ENCODE data around the gene SMC1B.

Gene SMC1B

GRCh38 chr22:45424241-45424731 lies 10.9 kb upstream of the SMC1B start:
- TF ChIP-seq, protein P1, sequence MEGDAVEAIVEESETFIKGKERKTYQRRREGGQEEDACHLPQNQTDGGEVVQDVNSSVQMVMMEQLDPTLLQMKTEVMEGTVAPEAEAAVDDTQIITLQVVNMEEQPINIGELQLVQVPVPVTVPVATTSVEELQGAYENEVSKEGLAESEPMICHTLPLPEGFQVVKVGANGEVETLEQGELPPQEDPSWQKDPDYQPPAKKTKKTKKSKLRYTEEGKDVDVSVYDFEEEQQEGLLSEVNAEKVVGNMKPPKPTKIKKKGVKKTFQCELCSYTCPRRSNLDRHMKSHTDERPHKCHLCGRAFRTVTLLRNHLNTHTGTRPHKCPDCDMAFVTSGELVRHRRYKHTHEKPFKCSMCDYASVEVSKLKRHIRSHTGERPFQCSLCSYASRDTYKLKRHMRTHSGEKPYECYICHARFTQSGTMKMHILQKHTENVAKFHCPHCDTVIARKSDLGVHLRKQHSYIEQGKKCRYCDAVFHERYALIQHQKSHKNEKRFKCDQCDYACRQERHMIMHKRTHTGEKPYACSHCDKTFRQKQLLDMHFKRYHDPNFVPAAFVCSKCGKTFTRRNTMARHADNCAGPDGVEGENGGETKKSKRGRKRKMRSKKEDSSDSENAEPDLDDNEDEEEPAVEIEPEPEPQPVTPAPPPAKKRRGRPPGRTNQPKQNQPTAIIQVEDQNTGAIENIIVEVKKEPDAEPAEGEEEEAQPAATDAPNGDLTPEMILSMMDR (conservative IDR thresholded peaks at IDR 0.05; ENCODE audit: low read depth, low read length): no peak
- DNase-seq (ENCODE audit: low read depth): no peak
- no peak overlapping the region for H3K4me3 ChIP-seq (ENCODE audit: low read length)

DNA sequence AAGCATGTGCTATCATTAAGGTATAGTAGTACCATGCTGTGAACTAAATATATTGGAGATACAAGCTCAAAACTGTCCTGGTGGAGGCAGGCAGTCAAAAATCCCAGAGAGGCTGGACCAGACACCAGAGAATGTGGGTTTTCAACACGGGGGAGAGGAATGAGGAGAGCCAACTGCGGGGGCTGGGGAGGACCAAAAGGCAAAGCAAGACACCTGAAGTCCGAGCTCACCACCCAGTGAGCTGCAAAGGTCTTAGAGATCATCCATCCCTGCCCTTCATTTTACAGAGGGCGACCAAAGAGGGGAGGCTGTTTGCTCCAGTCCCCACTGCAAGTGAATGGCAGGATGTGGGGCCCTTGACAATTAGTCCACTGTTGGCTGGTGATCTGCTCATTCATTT lies 10.1 kb upstream of the SMC1B start:
- TF ChIP-seq, protein P1 (conservative IDR thresholded peaks at IDR 0.05; ENCODE audit: low read depth, low read length): no peak
- H3K4me3 ChIP-seq (ENCODE audit: low read length): no peak overlapping the region
- no peak for DNase-seq (ENCODE audit: low read depth)

- DNase-seq (ENCODE audit: low read depth): no peak
- H3K4me3 ChIP-seq (ENCODE audit: low read length): no peak overlapping the region
- TF ChIP-seq, protein P1 (conservative IDR thresholded peaks at IDR 0.05; ENCODE audit: low read depth, low read length): no peak
Measured at GRCh38 chr22:45422237-45422983, 9.0 kb upstream of the SMC1B start.

- no peak overlapping the region for H3K4me3 ChIP-seq (ENCODE audit: low read length)
- TF ChIP-seq, protein P1 (conservative IDR thresholded peaks at IDR 0.05; ENCODE audit: low read depth, low read length): no peak
- no peak for DNase-seq (ENCODE audit: low read depth)
Measured at GRCh38 chr22:45421349-45422055, 8.1 kb upstream of the SMC1B start.

DNA sequence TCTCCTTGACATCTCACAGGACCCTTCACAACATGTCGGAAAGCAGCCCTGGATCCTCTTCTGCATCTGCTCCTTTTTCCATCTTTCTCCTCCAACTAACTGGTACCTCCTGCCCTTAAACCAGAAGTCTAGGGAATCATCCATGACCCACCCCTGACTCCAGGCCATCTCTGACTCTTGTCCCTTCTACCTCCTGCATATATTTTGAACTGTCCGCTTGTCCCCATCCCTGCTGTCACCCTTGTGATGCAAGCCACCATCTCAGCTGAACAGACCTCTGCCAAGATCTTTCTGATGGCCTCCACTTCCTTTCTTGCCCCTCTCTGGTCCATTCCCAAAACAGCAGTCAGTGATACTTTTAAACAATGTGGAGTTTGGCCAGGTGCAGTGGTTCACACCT lies 7.1 kb upstream of the SMC1B start:
- TF ChIP-seq, protein P1 (conservative IDR thresholded peaks at IDR 0.05; ENCODE audit: low read depth, low read length): no peak
- H3K4me3 ChIP-seq (ENCODE audit: low read length): no peak overlapping the region
- DNase-seq (ENCODE audit: low read depth): no peak

DNA sequence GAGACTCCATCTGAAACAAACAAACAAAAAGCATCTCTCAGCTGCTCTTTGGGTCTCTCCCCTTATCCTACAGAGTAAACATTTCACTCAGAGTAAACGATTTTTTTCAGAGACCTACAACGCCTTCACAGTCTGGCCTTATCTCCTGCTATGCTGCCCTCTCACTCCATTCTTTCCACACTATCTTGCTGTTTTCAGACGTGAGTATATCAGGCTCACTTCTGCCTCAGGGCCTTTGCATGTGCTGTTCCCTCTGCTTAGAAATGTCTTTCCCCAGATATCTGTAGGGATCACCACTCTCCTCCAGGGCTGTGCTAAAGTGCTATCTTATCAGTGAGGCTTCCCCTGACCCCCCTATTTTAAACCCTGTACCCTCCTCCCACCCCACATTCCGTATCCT lies 6.6 kb upstream of the SMC1B start:
- TF ChIP-seq, protein P1 (conservative IDR thresholded peaks at IDR 0.05; ENCODE audit: low read depth, low read length): no peak
- H3K4me3 ChIP-seq (ENCODE audit: low read length): no peak overlapping the region
- DNase-seq (ENCODE audit: low read depth): no peak

- no peak overlapping the region for H3K4me3 ChIP-seq (ENCODE audit: low read length)
- no peak for DNase-seq (ENCODE audit: low read depth)
- TF ChIP-seq, protein P1 (conservative IDR thresholded peaks at IDR 0.05; ENCODE audit: low read depth, low read length): no peak
Measured at GRCh38 chr22:45418770-45419138, 5.4 kb upstream of the SMC1B start.

All from retinal pigment epithelial cell (primary cell).